ENCODE results near the gene ULBP1.

DNA sequence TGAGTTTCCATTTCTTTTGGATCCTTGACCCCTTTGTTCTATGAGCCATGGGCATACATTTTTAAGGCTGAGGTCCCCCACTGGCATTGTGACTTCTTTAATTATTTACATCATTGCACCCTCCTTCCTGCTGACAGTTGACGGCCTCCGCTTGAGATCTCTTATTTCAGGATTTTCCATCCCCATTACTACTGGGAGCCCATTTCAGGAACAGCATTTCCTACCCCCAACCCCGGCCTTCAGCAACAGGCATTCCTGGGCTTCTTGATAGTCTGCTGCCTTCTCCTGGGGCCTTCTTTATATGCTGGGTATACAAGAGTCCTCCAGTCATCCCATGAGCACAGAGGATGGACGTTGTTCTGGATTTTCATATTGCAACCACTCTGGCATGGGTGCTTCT lies 3.8 kb downstream of the ULBP1 start:
- TF ChIP-seq, protein P1, sequence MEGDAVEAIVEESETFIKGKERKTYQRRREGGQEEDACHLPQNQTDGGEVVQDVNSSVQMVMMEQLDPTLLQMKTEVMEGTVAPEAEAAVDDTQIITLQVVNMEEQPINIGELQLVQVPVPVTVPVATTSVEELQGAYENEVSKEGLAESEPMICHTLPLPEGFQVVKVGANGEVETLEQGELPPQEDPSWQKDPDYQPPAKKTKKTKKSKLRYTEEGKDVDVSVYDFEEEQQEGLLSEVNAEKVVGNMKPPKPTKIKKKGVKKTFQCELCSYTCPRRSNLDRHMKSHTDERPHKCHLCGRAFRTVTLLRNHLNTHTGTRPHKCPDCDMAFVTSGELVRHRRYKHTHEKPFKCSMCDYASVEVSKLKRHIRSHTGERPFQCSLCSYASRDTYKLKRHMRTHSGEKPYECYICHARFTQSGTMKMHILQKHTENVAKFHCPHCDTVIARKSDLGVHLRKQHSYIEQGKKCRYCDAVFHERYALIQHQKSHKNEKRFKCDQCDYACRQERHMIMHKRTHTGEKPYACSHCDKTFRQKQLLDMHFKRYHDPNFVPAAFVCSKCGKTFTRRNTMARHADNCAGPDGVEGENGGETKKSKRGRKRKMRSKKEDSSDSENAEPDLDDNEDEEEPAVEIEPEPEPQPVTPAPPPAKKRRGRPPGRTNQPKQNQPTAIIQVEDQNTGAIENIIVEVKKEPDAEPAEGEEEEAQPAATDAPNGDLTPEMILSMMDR (optimal IDR thresholded peaks at IDR 0.05 in 1 of 3, IDR thresholded peaks at IDR 0.05 in 1 of 3, conservative IDR thresholded peaks at IDR 0.05 in 1 of 3; ENCODE audit: extremely low read depth in 1 of 3, insufficient read depth in 2 of 3, low read length in 3 of 3), result no peak
- no peak for TF ChIP-seq EZH2 (IDR thresholded peaks at IDR 0.05; ENCODE audit: low read length)
